Gastrocnemius medialis (tissue), 4 donors: ENCODE results near the gene LCNL1. TPM values are rescaled to one million over a fixed set of nuclear protein-coding genes. Genes with fewer than 3 reads are reported as not detected.

Source experiments
- ATAC-seq, 2 donors: fragments of 150-250 bp; one replicate each; pipeline ENCODE4 v1.9.1; 2016
- DNase-seq, 2 donors: peaks; one replicate each; pipeline ENCODE4 v3.0.0-alpha.2; 2019
- H3K27ac ChIP-seq, 4 donors: fragments of 200-600 bp; sonication (generic); 1 replicate in 1 of 4; 2 replicates in 3 of 4; pipeline ENCODE4 v1.5.1; 2016 to 2018; ENCODE audit warnings: mild to moderate bottlenecking in 2 of 4, moderate library complexity in 1 of 4
- H3K27me3 ChIP-seq, 3 donors: fragments of 200-600 bp; sonication (generic) in 2 of 3; 1 replicate in 1 of 3; 2 replicates in 2 of 3; pipeline versions ENCODE4 v1.5.1 to v1.6.0; 2016 to 2019; ENCODE audit warnings: mild to moderate bottlenecking in 1 of 3, moderate library complexity in 1 of 3
- H3K36me3 ChIP-seq, 2 donors: fragments of 200-600 bp; sonication (generic) in 1 of 2; one replicate each; pipeline ENCODE4 v1.5.1; 2017 to 2018
- H3K4me1 ChIP-seq, 2 donors: fragments of 200-600 bp; sonication (generic) in 1 of 2; one replicate each; pipeline ENCODE4 v1.5.1; 2016 to 2017; ENCODE audit warnings: mild to moderate bottlenecking in 2 of 2
- H3K4me3 ChIP-seq, 4 donors: fragments of 200-600 bp; sonication (generic) in 3 of 4; 1 replicate in 1 of 4; 2 replicates in 3 of 4; pipeline ENCODE4 v1.5.1; 2016 to 2019; ENCODE audit warnings: mild to moderate bottlenecking in 2 of 4
- H3K9me3 ChIP-seq, 3 donors: fragments of 200-600 bp; sonication (generic) in 2 of 3; 1 replicate in 1 of 3; 2 replicates in 2 of 3; pipeline ENCODE4 v1.5.1; 2016 to 2019
- CTCF ChIP-seq, 5 experiments: fragments of 450-650 bp in 3 of 5; fragments of 200-600 bp in 2 of 5; sonication (generic) in 2 of 5; IDR thresholded peaks in 4 of 5; conservative IDR thresholded peaks in 1 of 5; 1 replicate in 4 of 5; 2 replicates in 1 of 5; pipeline ENCODE4 v1.5.1; 2016 to 2019; ENCODE audit warnings: antibody characterized with exemption in 5 of 5, mild to moderate bottlenecking in 3 of 5, moderate library complexity in 3 of 5
- POLR2A ChIP-seq, 2 donors: fragments of 450-650 bp; IDR thresholded peaks; one replicate each; pipeline ENCODE4 v1.6.1; 2017; ENCODE audit warnings: antibody characterized with exemption in 2 of 2, mild to moderate bottlenecking in 2 of 2, moderate library complexity in 2 of 2
- in situ Hi-C, 4 donors: fragments of 200-750 bp; cut with MboI; loops; one replicate each; pipeline versions ENCODE4 v1.15.0 to v1.8.0; 2017; ENCODE audit warnings: low sequenced_read_pairs in 4 of 4
- intact Hi-C: fragments of 100-400 bp; cut with DNase I; formaldehyde crosslinking; loops from one replicate; pipeline ENCODE4 v1.15.1; 2023; ENCODE audit warnings: low total_unique reads
- total RNA-seq, 4 donors: library from RNA; depleted of rRNA; stranded (reverse); fragments of >200 nt; gene quantifications; one replicate each; pipeline versions ENCODE4 v1.1.0 to v1.2.3, GENCODE V29; 2016

LCNL1 gene
- total RNA-seq, 4 donors from 2014 or later: 0.10 TPM; not detected in 3

DNA sequence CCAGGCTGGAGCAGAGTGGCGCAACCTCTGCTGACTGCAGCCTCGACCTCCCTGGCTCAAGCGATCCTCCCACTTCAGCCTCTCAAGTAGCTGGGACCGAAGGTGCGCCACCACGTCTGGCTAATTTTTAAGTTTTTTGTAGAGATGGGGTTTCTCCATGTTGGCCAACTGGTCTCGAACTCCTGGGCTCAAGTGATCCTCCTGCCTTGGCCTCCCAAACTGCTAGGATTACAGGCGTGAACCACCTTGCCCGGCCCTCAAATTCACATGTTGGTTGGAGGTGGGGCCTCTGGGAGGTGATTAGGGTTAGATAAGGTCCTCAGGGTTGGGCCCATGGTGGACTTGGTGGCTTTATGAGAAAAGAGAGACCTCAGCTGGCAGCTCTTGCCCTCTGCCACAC lies 20.6 kb upstream of the LCNL1 start:
- Histone ChIP-seq H3K4me3 (no peak overlapping the region), H3K36me3 (no peaks in the 10 kb centered on the region)

DNA sequence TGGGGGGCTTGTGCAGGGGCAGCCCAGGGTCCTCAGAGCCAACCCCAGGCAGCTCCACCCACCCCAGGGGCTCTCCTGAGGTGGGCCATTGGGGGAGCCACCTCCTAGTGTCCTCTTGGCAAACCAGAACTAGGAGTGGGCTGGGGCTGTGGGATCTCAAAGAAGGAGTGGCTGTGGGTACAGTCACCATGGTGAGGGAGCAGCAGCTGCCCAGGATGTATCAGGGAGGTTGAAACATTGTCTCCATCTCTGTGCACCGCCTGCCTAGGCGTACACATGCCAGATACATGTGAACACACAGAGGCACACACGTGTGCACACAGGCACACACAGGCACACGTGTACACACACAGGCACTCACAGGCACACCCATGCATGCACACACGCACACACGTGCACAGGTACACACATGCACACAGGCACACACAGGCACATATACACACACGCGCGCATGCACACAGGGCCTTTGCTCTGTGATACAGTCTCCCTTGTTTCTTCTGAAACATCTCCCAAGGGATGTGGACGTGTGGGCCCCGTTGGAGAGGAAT lies 20.0 kb upstream of the LCNL1 start:
- in situ Hi-C loops (no loop called here), intact Hi-C loops (no loop called here)
- H3K27ac ChIP-seq: no peak overlapping the region
- ATAC-seq (no peak), DNase-seq (no peak)
- H3K9me3 ChIP-seq: no peaks in the 10 kb centered on the region
- H3K27me3 ChIP-seq: peaks cover 0 to 6% (median 0%) of the 10 kb centered on the region in 3 donors
- no peak overlapping the region for H3K4me3 ChIP-seq
- no peaks in the 10 kb centered on the region for H3K36me3 ChIP-seq
- H3K4me1 ChIP-seq: no peaks in the 10 kb centered on the region
- no peak for TF ChIP-seq CTCF (IDR thresholded peaks at IDR 0.05 in 4 of 5, conservative IDR thresholded peaks at IDR 0.05 in 1 of 5)
- no peak for TF ChIP-seq POLR2A (IDR thresholded peaks at IDR 0.05)

More for the DNA sequence above, 20.6 kb upstream of the LCNL1 start:
- in situ Hi-C loops: no loop called here
- intact Hi-C loops: no loop called here
- TF ChIP-seq POLR2A (IDR thresholded peaks at IDR 0.05): no peak
- no peak for TF ChIP-seq CTCF (IDR thresholded peaks at IDR 0.05 in 4 of 5, conservative IDR thresholded peaks at IDR 0.05 in 1 of 5)
- no peak for ATAC-seq
- H3K27me3 ChIP-seq: peaks cover 0 to 6% (median 0%) of the 10 kb centered on the region in 3 donors
- no peak for DNase-seq
- H3K27ac ChIP-seq: no peak overlapping the region
- no peaks in the 10 kb centered on the region for H3K4me1 ChIP-seq
- H3K9me3 ChIP-seq: no peaks in the 10 kb centered on the region

DNA sequence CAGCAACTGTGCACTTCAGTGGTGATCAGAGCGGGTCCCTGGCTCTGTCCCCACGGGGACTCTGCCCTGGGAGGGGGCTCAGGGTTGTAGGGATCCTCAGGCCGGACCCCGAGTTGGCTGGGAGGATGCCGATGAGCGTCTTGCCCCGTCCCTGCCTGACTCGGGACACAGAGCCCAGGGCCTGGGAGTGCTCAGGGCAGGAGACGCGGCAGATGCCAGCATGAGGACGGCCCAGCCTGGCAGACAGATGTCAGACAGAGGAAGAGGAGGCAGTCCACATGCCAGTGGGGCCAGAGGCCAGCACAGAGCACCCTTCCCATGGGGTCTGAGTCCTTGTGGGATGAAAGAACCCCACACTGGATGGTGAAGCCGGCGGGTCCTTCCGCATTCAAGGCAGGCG lies 19.5 kb upstream of the LCNL1 start:
- no peak for DNase-seq
- no peak for TF ChIP-seq POLR2A (IDR thresholded peaks at IDR 0.05)
- H3K4me3 ChIP-seq: no peak overlapping the region
- H3K27me3 ChIP-seq: peaks cover 0 to 6% (median 0%) of the 10 kb centered on the region in 3 donors
- H3K4me1 ChIP-seq: no peaks in the 10 kb centered on the region
- no peak overlapping the region for H3K27ac ChIP-seq
- H3K36me3 ChIP-seq: no peaks in the 10 kb centered on the region
- in situ Hi-C loops: no loop called here
- ATAC-seq: no peak
- H3K9me3 ChIP-seq: no peaks in the 10 kb centered on the region
- intact Hi-C loops: no loop called here

DNA sequence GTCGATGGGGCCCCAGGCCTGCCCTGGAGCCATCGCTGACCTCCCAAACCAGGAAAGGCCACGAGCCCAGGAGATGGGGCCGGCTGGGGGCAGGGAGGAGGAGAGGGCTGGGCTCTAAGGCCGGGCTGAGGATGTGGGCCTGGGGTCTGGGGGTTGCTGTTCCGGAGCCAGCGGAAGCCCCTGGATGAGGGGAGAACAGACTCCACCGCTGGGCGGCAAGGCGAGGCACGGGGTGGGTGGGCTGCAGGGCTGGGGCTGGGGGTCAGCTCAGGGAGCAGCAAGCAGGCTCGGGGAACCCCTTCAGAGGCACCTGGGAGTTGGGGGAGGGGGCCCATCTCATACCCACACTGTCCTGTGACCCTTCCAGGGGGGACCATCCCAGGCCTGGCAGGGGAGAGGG lies 19.0 kb upstream of the LCNL1 start:
- DNase-seq (no peak), ATAC-seq (no peak)
- in situ Hi-C loops (no loop called here), intact Hi-C loops (no loop called here)
- H3K9me3 ChIP-seq: no peaks in the 10 kb centered on the region
- no peak overlapping the region for H3K4me3 ChIP-seq
- TF ChIP-seq CTCF (IDR thresholded peaks at IDR 0.05 in 4 of 5, conservative IDR thresholded peaks at IDR 0.05 in 1 of 5): no peak
- no peak for TF ChIP-seq POLR2A (IDR thresholded peaks at IDR 0.05)
- H3K36me3 ChIP-seq: no peaks in the 10 kb centered on the region
- H3K27me3 ChIP-seq: peaks cover 0 to 6% (median 0%) of the 10 kb centered on the region in 3 donors
- no peak overlapping the region for H3K27ac ChIP-seq
- no peaks in the 10 kb centered on the region for H3K4me1 ChIP-seq

GRCh38 chr9:136964171-136964689 lies 18.6 kb upstream of the LCNL1 start:
- no peak for ATAC-seq
- intact Hi-C loops: no loop called here

More at GRCh38 chr9:136964171-136964689, 18.6 kb upstream of the LCNL1 start:
- in situ Hi-C loops: no loop called here
- Histone ChIP-seq H3K4me3 (no peak overlapping the region), H3K36me3 (no peaks in the 10 kb centered on the region), H3K27me3 (peaks cover 0 to 6% (median 0%) of the 10 kb centered on the region in 3 donors), H3K4me1 (no peaks in the 10 kb centered on the region), H3K27ac (no peak overlapping the region), H3K9me3 (no peaks in the 10 kb centered on the region)
- no peak for DNase-seq
- TF ChIP-seq CTCF (IDR thresholded peaks at IDR 0.05 in 4 of 5, conservative IDR thresholded peaks at IDR 0.05 in 1 of 5) (no peak), POLR2A (IDR thresholded peaks at IDR 0.05) (no peak)
